GM13977 (cell line): Measurements from ENCODE around the gene EPHA10.

Source experiments
- DNase-seq: peaks from one replicate; pipeline ENCODE4 v3.0.0; 2012; ENCODE audit warnings: low spot score
- CTCF ChIP-seq: IDR thresholded peaks from 2 replicates; pipeline ENCODE4 v1.5.1; 2012; ENCODE audit warnings: mild to moderate bottlenecking, control low read depth; ENCODE audit not compliant: insufficient read depth; ENCODE audit errors: extremely low read depth, missing control alignments
- in situ Hi-C: fragments of 300-500 bp; cut with MboI; formaldehyde crosslinking; loops from one replicate; pipeline ENCODE4 v1.12.0; 2022; ENCODE audit warnings: low sequenced_read_pairs, low pct_unique_long_range_greater_than_20kb, mixed read lengths, inconsistent platforms; ENCODE audit not compliant: unreplicated experiment

The EPHA10 gene

DNA sequence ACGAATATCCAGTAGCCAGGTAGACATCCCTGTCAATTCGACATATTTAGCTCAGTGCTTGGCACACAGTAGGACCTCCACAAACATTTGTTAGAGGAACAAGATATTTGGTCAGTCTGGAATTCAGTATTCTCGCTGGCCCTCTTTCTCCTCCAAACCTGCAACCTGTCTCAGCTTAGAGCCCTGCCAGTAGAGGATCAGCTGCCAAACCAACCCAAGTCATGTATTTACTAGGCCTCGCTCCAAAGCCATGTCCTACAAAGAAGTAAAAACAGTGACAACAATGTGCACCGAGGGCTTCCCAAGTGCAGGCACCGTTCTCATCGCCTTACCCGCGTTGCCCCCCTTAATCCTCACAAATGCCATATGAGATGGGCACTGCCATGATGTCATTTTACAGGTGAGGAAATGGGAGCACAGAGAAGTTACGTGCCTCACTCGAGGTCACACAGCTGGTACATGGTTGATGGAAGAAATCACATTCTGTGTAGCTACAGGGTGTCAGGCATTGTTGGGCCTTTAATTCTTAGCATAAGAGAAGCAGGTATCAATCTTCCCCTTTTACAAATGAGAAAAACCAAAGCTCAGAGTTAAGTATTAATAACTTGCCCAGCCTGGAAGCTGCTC lies 98.6 kb downstream of the EPHA10 start:
- in situ Hi-C loops: no loop called here
- no peak for TF ChIP-seq CTCF
- DNase-seq: no peak
